DMS53 treated with DMSO at 0.1 percent for 48 hours (cell line): ENCODE data around the gene CASP14.
"Not testable (repeated sequence)": the region's sequence is repeated elsewhere in the genome, so short reads cannot be mapped to it uniquely, and the experiment has no call there.

Experiments used
- DNase-seq: peaks from one replicate; lab custom pipeline; 2025; ENCODE audit not compliant: unreplicated experiment; lab: John Stamatoyannopoulos, UW

CASP14 gene

GRCh38 chr19:15070386-15070785, 21.1 kb downstream of the CASP14 start:
- not testable (repeated sequence) for DNase-seq

GRCh38 chr19:15072930-15073647, 23.8 kb downstream of the CASP14 start:
- no peak for DNase-seq

GRCh38 chr19:15074371-15074770, 25.1 kb downstream of the CASP14 start:
- no peak for DNase-seq

- DNase-seq = no peak
These were observed 26.5 kb downstream of the CASP14 start for GRCh38 chr19:15075806-15076205.

- DNase-seq = not testable (repeated sequence)
These were observed 30.7 kb downstream of the CASP14 start for GRCh38 chr19:15080002-15080401.

- DNase-seq = no peak
These were observed 32.6 kb downstream of the CASP14 start, which contains the start of gene OR1I1 for GRCh38 chr19:15081911-15082310. Gene OR1I1, plus strand, starts transcription at chr19:15082211. Its CDS starts 4,855 bp downstream, at chr19:15087066.

GRCh38 chr19:15087182-15087581, 37.9 kb downstream of the CASP14 start:
- no peak for DNase-seq

GRCh38 chr19:15091918-15092753, 42.9 kb downstream of the CASP14 start:
- DNase-seq = peak; percentile 45

GRCh38 chr19:15093001-15093400, 43.7 kb downstream of the CASP14 start:
- DNase-seq = no peak

- no peak for DNase-seq
These were observed 46.9 kb downstream of the CASP14 start for GRCh38 chr19:15096223-15096622.

- not testable (repeated sequence) for DNase-seq
These were observed 48.7 kb downstream of the CASP14 start for GRCh38 chr19:15097980-15098379.

- DNase-seq = no peak
These were observed 49.2 kb downstream of the CASP14 start for GRCh38 chr19:15098460-15098859.

GRCh38 chr19:15099017-15099582, 49.8 kb downstream of the CASP14 start:
- no peak for DNase-seq

GRCh38 chr19:15101479-15102082, 52.3 kb downstream of the CASP14 start:
- no peak for DNase-seq

GRCh38 chr19:15104003-15104402, 54.7 kb downstream of the CASP14 start:
- DNase-seq = no peak

- no peak for DNase-seq
These were observed 55.1 kb downstream of the CASP14 start for GRCh38 chr19:15104411-15104810.

- DNase-seq = no peak
These were observed 55.8 kb downstream of the CASP14 start for GRCh38 chr19:15105044-15105443.

- DNase-seq = no peak
These were observed 58.1 kb downstream of the CASP14 start, which contains the start of gene SYDE1 for GRCh38 chr19:15107061-15108010. Gene SYDE1, plus strand, starts transcription at chr19:15107401. Its CDS starts 33 bp downstream, at chr19:15107434.
